HPDE6-E6E7 (cell line): ENCODE results near the gene GPR179.

Source experiments
- DNase-seq: peaks from one replicate; pipeline ENCODE4 v3.0.0; 2011; ENCODE audit warnings: missing footprints; ENCODE audit errors: extremely low spot score

GPR179 gene

DNA sequence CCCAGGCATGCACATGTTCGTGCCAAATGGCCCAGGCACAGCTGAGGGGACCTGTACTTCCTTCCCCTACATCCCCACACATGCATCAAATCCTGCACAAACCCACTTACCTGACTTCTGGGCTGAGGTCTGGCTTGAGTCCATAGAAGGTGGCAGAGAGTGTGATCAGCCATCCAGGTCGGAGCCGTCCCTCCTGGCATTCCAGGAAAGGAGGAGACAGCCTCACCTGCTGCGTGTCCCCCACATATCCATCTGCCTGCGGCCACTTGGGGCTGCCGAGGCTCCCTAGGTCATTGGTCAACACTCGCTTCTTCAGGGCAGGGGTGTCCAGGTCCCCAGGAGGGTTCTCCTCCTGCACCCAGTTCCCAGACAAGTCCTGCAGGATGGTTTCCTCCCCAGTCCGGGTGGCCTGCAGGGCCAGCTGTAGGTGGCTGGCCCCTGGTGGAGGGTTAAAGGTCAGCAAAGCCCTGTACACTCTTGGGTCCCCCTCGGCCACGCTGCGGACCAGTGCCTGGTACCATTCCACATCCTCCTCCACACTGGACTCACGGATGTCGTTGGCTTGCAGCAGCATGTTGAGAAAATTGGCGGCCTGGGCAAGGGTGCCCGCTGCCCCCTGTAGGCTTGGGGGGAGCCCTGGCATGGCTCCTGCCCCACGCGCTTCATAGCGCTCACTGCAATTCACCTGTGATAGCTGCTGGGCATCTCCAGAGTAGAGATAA is 709 bp downstream of the GPR179 start:
- DNase-seq: no peak

GRCh38 chr17:38341035-38341721 is 2.6 kb downstream of the GPR179 start:
- no peak for DNase-seq

GRCh38 chr17:38339891-38340290 is 3.9 kb downstream of the GPR179 start:
- DNase-seq: no peak

- DNase-seq: no peak
Observed at GRCh38 chr17:38338535-38338934, 5.2 kb downstream of the GPR179 start.

GRCh38 chr17:38338053-38338452 is 5.7 kb downstream of the GPR179 start:
- no peak for DNase-seq

- DNase-seq: no peak
Observed at GRCh38 chr17:38336838-38337237, 6.9 kb downstream of the GPR179 start.

DNA sequence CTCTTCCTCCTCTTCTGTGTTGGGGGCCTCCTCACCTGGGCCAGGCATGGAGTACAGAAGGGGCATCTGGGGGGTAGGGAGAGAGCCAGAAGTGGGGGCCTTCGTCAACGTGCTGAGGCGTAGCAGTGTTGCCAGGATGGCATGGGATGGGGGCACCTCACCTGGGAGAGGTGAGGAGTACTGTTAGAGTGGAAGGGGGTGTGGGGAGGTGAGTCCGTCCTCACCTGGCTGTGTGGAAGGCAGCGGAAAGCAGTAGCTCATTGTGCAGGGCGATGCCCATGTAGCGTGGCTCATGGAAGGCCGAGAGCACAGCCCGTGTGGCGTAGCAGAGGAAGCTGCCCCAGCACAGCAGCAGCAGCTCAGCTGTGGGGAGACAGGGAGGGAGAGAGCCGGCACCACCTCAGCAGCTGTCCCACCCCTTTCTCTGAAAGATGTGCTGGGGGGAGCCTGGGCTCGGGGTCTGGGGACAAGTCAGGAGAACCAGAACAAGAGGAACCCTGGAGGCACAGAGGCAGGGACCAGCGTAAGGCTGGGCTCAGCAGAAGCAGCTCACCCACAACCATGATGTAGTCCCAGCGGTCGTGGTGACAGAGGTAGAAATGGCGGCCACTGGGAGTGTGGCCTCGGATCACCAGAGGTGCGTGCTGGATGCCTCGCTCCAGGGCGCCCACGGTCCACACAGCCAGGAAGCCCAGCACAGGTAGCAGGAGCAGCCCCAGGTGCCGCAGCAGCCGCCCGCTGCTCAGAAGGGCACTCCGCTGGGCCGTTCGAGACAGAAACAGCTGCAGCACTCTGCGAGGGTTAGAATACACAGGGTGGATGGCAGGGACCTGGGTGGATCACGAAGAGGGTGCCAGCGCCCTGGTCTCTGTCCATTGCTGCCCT is 9.0 kb downstream of the GPR179 start:
- DNase-seq: no peak

- DNase-seq: no peak
Observed at GRCh38 chr17:38333635-38334295, 10.0 kb downstream of the GPR179 start.

GRCh38 chr17:38332735-38333134 is 11.0 kb downstream of the GPR179 start:
- no peak for DNase-seq

DNA sequence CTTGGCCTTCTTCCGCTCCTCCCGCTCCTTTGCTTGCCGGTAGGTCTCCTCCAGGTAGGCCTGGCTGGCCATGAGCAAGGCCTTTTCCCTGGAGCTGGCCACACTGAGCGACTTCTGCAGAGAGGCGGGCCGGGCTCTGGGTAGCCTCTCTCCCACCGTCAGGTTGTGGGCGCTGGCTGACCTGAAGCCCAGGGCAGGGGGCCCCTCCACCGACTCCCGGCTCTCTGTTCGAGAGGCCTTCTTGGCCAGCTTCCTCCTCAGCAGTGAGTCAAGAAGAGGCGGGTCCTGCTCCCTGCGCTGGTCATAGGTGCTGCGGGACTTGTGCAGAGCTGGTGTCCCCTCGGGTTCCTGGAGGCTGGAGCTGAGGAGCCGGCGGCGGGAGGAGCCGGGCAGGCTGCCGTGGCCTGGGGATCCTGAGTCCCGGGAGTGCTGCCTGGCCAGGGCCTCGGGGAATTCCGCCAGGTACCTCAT is 12.8 kb downstream of the GPR179 start:
- no peak for DNase-seq

DNA sequence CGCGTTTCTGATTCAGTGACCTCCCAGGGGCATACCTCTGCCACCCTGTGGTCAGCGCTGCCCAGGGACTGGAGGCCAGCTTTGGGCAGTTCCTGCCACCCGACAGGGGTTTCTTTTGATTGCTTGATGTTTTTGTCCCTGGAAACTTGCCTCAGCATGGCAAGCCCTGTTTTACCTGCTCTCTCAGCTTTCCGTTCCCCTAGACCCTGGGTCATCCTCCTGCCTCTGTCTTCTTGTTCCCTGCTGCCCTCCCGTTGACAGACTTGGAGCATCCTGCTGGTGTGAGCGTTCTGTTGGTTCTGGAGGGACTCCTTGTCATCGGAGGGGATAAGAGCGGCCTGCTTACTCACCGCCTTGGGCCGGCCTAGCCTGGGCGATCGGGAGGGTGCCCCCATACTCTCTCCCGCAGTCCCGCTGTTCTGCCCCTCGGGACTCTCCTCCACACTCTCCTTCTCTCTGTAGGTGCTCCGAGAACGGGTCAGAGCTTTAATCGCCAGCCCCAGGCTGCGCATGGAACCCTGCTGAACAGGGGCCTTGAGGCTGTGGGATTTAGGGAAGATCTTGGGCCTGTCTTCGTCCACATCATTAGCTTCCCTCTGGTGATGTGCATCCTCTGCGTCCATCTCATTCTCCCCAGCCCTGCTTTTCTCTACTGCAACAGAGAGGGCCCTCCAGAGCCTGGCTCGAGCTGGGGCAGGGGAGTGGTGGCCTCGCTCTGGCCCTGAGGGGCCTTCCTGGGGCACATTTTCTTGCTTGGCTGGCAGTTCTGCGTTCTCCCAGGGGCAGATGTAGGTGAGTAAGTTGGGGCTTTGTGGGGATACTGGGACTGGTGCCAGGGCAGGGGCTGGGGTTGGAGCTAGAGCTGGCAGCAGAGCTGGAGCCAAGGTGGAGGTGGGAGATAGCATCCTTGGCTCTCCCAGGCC is 13.7 kb downstream of the GPR179 start:
- no peak for DNase-seq

DNA sequence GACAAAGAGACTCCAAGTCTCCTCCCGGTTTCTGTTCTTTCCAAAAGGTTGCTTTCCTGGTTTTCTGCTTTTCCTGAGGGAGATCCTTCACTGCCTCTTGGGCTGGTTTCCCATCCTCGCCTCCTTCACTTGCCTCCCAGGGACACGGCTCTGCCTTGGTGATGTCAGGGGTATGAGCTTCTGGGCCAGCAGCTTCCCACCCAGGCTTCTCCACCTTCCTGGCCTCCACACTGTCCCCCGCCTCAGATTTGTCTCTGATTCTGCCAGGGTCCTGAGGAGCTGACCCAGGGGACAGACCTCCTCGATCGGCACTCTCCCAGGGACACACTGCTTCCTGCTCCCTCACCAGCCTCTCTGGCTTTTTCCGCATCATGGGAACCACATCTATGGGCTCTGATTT is 14.5 kb downstream of the GPR179 start:
- no peak for DNase-seq

- DNase-seq: no peak
Observed at GRCh38 chr17:38328620-38329019, 15.1 kb downstream of the GPR179 start.

- no peak for DNase-seq
Observed at GRCh38 chr17:38327936-38328335, 15.8 kb downstream of the GPR179 start.

DNA sequence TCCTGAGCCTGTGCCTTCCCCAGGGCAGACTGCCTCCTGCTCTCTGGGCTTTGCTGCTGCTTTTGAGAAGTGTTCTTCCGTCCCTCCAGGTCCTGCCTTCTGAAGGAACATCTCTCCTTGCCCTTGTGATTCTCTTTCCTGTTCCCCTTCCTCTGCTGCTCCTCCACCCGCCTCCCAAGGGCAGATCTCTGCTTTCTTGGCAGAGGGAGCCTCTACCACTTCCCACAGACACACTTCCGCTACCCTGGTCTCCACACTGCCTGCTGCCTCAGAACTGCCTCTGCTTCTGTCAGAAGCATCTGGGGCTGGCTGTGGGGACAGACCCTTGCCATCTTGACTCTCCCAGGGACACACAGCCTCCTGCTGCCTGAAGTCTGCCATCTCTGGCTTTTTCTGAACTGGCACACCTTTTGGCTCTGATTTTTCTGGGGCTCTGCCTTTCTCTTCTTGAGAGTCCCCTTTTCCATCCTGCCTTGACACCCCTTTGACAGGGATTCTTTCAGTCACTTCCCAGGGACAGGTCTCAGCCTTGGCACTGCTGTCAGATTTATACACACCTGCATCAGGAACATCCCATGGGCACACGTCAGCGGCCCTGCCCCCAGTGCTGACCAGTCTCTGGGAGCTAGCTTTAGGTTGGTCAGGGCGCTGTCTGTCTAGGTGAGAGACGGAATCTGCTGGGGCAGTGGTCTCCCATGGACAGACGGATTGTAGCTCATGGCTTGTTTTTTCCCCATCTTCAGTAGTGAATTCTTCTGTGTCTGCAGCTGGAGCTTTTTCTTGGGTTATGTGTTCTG is 16.6 kb downstream of the GPR179 start:
- no peak for DNase-seq

GRCh38 chr17:38325221-38325851 is 18.4 kb downstream of the GPR179 start:
- DNase-seq: no peak

- DNase-seq: no peak
Observed at GRCh38 chr17:38324772-38325171, 19.0 kb downstream of the GPR179 start.

DNA sequence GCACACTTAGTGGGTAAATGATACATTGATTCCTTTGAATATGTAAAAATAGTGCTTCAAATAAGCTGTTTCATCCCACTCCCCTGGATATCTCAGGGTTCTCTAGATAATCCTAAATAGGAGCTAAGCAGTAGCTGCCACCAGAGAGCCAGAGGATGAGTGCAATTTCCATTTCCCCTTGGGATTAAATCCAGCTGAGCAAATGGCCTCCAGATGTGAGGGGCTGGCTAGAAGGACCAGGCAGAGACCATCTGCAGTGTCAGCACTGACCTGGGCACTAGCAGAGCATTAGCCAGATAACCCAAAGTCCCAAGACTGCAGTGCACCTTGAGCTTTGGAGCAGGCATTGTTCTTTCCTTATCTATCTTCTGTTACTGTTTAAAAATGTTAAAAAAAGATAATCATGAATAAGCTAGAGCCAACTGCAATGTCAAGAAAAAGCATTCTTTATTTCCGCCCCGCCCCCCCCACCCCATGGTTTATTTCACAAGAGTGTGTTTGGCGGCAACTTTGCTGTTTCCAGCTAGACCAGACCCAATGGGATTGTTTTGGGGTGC is 19.5 kb downstream of the GPR179 start:
- DNase-seq: no peak

DNA sequence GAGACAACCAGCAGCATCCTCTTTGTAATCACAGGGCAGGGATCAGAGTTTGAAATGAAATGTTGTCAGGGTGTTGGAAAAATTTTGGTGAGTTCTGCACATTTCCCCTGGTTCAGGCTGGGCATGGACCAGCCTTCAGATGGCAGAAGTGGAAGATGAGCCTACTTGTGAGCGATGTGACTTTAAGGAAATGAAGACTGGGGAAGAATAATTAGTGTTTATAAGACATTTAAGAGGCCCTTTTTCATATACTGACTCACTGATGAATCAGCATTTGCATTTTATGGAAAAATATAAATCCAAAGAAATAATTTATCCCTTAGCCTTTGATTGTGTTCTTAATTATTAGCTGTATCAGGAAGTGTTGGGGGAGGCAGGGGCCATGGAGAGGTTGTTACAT is 20.9 kb downstream of the GPR179 start:
- no peak for DNase-seq
